Stromal cell of bone marrow (primary cell): ENCODE results near the gene CEP95.
"Not testable (repeated sequence)": the region's sequence is repeated elsewhere in the genome, so short reads cannot be mapped to it uniquely, and the experiment has no call there.

Experiments used
- DNase-seq: peaks from one replicate; pipeline ENCODE4 v3.0.0-alpha.2; 2012; ENCODE audit warnings: low read depth

Gene CEP95

GRCh38 chr17:64573214-64573613 is 66.4 kb downstream of the CEP95 start:
- DNase-seq = no peak

- DNase-seq = no peak
Measured at GRCh38 chr17:64574646-64575045, 67.9 kb downstream of the CEP95 start.

GRCh38 chr17:64575431-64575830 is 68.7 kb downstream of the CEP95 start:
- no peak for DNase-seq

GRCh38 chr17:64577025-64577424 is 70.2 kb downstream of the CEP95 start:
- not testable (repeated sequence) for DNase-seq

GRCh38 chr17:64579917-64580316 is 73.1 kb downstream of the CEP95 start:
- DNase-seq = no peak

GRCh38 chr17:64580384-64581315 is 73.9 kb downstream of the CEP95 start:
- no peak for DNase-seq

GRCh38 chr17:64583038-64583437 is 76.3 kb downstream of the CEP95 start:
- DNase-seq = no peak

- no peak for DNase-seq
Measured at GRCh38 chr17:64585146-64585545, 78.4 kb downstream of the CEP95 start.
